Smooth muscle cell (in vitro differentiated cells): ENCODE results near the gene ADNP2. TPM values are rescaled to one million over a fixed set of nuclear protein-coding genes. Genes with fewer than 3 reads are reported as not detected.

Experiments
- DNase-seq: peaks from one replicate; lab custom pipeline; 2025; ENCODE audit not compliant: unreplicated experiment; lab: John Stamatoyannopoulos, UW
- H2AFZ ChIP-seq: fragments of 200-600 bp; sonication (generic); 2 replicates; pipeline ENCODE4 v1.6.0; 2016; ENCODE audit warnings: antibody characterized with exemption, low read depth, mild to moderate bottlenecking
- H3F3A ChIP-seq: fragments of 200-600 bp; sonication (generic); 2 replicates; pipeline ENCODE4 v1.6.0; 2017; ENCODE audit warnings: antibody characterized with exemption, low read depth
- H3K27ac ChIP-seq: fragments of 200-600 bp; sonication (generic); 2 replicates; pipeline ENCODE4 v1.5.1; 2016; ENCODE audit warnings: low read depth, mild to moderate bottlenecking
- H3K27me3 ChIP-seq: fragments of 200-600 bp; sonication (generic); 2 replicates; pipeline ENCODE4 v1.6.1; 2016; ENCODE audit warnings: low read depth, mild to moderate bottlenecking
- H3K36me3 ChIP-seq: fragments of 200-600 bp; sonication (generic); 2 replicates; pipeline ENCODE4 v1.5.1; 2016; ENCODE audit warnings: low read depth
- H3K4me1 ChIP-seq: fragments of 200-600 bp; sonication (generic); 2 replicates; pipeline ENCODE4 v1.5.1; 2016; ENCODE audit warnings: low read depth
- H3K4me2 ChIP-seq: fragments of 200-600 bp; sonication (generic); 2 replicates; pipeline ENCODE4 v1.6.0; 2016; ENCODE audit warnings: mild to moderate bottlenecking
- H3K4me3 ChIP-seq: fragments of 200-600 bp; sonication (generic); 2 replicates; pipeline ENCODE4 v1.5.1; 2016; ENCODE audit warnings: mild to moderate bottlenecking
- H3K79me2 ChIP-seq: fragments of 200-600 bp; sonication (generic); 2 replicates; pipeline ENCODE4 v1.6.0; 2016; ENCODE audit warnings: low read depth, mild to moderate bottlenecking
- H3K9ac ChIP-seq: fragments of 200-600 bp; sonication (generic); 2 replicates; pipeline ENCODE4 v1.6.0; 2016; ENCODE audit warnings: low read depth
- H3K9me3 ChIP-seq: fragments of 200-600 bp; sonication (generic); replicated peaks from 2 replicates; pipeline ENCODE4 v1.5.1; 2016; ENCODE audit warnings: low read depth
- H4K20me1 ChIP-seq: fragments of 200-600 bp; sonication (generic); 2 replicates; pipeline ENCODE4 v1.6.0; 2016; ENCODE audit warnings: low read depth
- WGBS: methylation state at CpG from one replicate; pipeline ENCODE4 v1.1.7; 2016; ENCODE audit warnings: low lambda C conversion rate; 5-methylcytosine and 5-hydroxymethylcytosine counted together
- polyA plus RNA-seq: library from polyadenylated mRNA; unstranded; fragments of >200 nt; fragmentation: Nextera tagmentation; extraction: Ambion mirVana; gene quantifications from 2 replicates; pipeline ENCODE4 v1.2.1, GENCODE V29; 2016
- total RNA-seq: library from RNA; depleted of rRNA; stranded (reverse); fragments of >200 nt; gene quantifications from 2 replicates; pipeline ENCODE4 v1.2.3, GENCODE V29; 2014
- TF ChIP-seq, protein P1 (sequence below): fragments of 200-600 bp; sonication (generic); IDR thresholded peaks from 2 replicates; pipeline ENCODE4 v1.5.1; 2017; ENCODE audit warnings: borderline replicate concordance, mild to moderate bottlenecking, antibody characterized with exemption; ENCODE audit not compliant: insufficient read depth, poor library complexity, severe bottlenecking

Gene ADNP2
- total and polyA plus RNA-seq, 2 experiments from 2014 or later, result 9.1 to 28.3 TPM

GRCh38 chr18:80143881-80144280 is 34.8 kb downstream of the ADNP2 start:
- Histone ChIP-seq H3F3A (no peaks in the 10 kb centered on the region), H3K27me3 (no peaks in the 10 kb centered on the region), H4K20me1 (peaks cover under 1% of the 10 kb centered on the region), H3K4me3 (no peak overlapping the region), H3K79me2 (no peaks in the 10 kb centered on the region), H3K4me2 (peak overlapping the region; percentile 36), H3K9ac (no peak overlapping the region), H3K4me1 (no peaks in the 10 kb centered on the region), H2AFZ (no peak overlapping the region), H3K36me3 (no peaks in the 10 kb centered on the region), H3K9me3 (no peaks in the 10 kb centered on the region), H3K27ac (peak overlapping the region; percentile 60)
- TF ChIP-seq, protein P1, sequence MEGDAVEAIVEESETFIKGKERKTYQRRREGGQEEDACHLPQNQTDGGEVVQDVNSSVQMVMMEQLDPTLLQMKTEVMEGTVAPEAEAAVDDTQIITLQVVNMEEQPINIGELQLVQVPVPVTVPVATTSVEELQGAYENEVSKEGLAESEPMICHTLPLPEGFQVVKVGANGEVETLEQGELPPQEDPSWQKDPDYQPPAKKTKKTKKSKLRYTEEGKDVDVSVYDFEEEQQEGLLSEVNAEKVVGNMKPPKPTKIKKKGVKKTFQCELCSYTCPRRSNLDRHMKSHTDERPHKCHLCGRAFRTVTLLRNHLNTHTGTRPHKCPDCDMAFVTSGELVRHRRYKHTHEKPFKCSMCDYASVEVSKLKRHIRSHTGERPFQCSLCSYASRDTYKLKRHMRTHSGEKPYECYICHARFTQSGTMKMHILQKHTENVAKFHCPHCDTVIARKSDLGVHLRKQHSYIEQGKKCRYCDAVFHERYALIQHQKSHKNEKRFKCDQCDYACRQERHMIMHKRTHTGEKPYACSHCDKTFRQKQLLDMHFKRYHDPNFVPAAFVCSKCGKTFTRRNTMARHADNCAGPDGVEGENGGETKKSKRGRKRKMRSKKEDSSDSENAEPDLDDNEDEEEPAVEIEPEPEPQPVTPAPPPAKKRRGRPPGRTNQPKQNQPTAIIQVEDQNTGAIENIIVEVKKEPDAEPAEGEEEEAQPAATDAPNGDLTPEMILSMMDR, result no peak
- DNase-seq, result no peak
- WGBS, result 24% methylated on average over 2 of the region's 2 CpGs

DNA sequence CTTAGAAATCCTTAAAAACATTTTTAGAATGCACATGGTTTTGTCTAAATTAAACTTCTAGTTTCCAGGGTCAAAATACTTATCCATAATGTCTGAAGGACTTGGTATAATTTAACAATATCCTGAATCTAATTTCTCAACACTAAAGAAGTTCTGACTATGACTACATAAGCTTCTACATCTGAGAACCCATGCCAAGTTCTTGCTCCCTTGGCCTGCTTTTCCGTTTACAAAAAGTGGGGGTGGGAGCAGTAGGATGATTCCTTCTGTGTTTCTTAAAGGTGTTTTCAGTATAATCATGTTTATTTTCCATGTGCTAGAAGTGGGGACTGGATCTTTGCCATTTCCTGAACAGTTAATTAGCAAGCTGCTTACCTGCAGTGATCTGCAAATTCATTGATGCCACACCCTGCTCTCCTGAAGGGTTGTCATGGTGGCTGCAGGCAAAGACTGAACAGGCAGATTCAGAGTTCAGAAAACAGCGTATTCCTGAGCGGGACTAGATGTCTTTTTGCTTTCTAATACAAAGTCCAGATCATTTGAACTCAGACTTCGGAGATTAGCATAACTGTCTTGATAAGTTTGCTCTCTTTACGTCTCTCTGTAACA is 36.2 kb downstream of the ADNP2 start:
- Histone ChIP-seq H4K20me1 (no peaks in the 10 kb centered on the region), H3K27ac (no peak overlapping the region), H3K4me2 (no peak overlapping the region), H3K4me3 (no peak overlapping the region), H3F3A (no peaks in the 10 kb centered on the region), H3K4me1 (no peaks in the 10 kb centered on the region), H2AFZ (no peak overlapping the region), H3K9ac (no peak overlapping the region), H3K79me2 (no peaks in the 10 kb centered on the region), H3K9me3 (no peaks in the 10 kb centered on the region), H3K36me3 (no peaks in the 10 kb centered on the region), H3K27me3 (no peaks in the 10 kb centered on the region)
- DNase-seq, result no peak
- TF ChIP-seq, protein P1, result no peak
- WGBS, result 86% methylated on average over 5 of the region's 5 CpGs

- H3K9ac ChIP-seq, result no peak overlapping the region
- H3K36me3 ChIP-seq, result no peaks in the 10 kb centered on the region
- no peak for DNase-seq
- no peaks in the 10 kb centered on the region for H3K79me2 ChIP-seq
- no peaks in the 10 kb centered on the region for H3K9me3 ChIP-seq
- 91% methylated on average over 12 of the region's 12 CpGs for WGBS
- no peaks in the 10 kb centered on the region for H3K4me1 ChIP-seq
- H3K4me2 ChIP-seq, result no peak overlapping the region
- no peaks in the 10 kb centered on the region for H3F3A ChIP-seq
- H3K27me3 ChIP-seq, result no peaks in the 10 kb centered on the region
- TF ChIP-seq, protein P1, result no peak
- H3K27ac ChIP-seq, result no peak overlapping the region
- H3K4me3 ChIP-seq, result no peak overlapping the region
- H2AFZ ChIP-seq, result no peak overlapping the region
- no peaks in the 10 kb centered on the region for H4K20me1 ChIP-seq
Measured at GRCh38 chr18:80147037-80147417, 38.0 kb downstream of the ADNP2 start.
